HG03439 (cell line): Measurements from ENCODE around the gene TMEM94.
"Not testable (repeated sequence)": the region's sequence is repeated elsewhere in the genome, so short reads cannot be mapped to it uniquely, and the experiment has no call there.

Experiments used
- ATAC-seq: cut with Tn5 transposase; IDR thresholded peaks from one replicate; pipeline ENCODE4 v1.9.1; 2021; ENCODE audit warnings: mild to moderate bottlenecking, moderate library complexity; ENCODE audit not compliant: unreplicated experiment

Gene TMEM94

DNA sequence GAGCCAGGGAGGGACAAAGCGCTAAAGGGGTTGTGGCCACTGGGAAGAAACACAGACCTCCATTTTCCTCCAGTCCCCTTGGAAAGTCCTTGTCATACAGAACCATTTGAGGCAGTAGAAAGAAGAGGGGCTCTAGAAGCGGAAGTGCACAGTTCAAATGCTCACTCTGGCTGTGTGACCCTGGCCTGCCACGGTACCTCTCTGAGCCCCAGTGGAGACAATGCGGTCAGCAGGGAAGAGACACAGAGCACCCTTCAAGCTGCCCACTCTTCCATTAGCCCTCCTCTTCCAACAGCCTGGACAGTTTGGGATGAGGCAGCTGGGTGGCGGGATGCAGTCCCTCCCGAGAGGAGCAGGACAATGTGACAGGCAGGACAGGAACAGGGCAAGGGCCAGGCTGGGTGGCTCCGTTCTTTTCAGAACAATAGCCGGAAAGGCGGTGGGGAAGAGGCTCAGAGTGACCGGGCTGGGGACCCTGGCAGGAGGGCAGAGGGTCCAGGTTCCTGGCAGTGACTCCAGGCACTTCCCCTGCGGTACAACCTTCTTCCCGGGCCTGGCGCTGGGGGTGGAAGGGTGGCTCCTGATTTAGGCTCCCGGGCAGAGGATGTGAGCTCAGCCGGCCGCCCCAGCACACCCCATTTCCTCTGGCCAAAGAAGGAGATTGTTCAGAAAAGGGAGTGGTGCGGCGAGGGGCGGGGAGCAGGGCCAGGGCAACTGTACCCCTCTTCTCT, 53.3 kb downstream of the TMEM94 start:
- no peak for ATAC-seq

- no peak for ATAC-seq
Observed at GRCh38 chr17:75511270-75511609, 54.8 kb downstream of the TMEM94 start.

DNA sequence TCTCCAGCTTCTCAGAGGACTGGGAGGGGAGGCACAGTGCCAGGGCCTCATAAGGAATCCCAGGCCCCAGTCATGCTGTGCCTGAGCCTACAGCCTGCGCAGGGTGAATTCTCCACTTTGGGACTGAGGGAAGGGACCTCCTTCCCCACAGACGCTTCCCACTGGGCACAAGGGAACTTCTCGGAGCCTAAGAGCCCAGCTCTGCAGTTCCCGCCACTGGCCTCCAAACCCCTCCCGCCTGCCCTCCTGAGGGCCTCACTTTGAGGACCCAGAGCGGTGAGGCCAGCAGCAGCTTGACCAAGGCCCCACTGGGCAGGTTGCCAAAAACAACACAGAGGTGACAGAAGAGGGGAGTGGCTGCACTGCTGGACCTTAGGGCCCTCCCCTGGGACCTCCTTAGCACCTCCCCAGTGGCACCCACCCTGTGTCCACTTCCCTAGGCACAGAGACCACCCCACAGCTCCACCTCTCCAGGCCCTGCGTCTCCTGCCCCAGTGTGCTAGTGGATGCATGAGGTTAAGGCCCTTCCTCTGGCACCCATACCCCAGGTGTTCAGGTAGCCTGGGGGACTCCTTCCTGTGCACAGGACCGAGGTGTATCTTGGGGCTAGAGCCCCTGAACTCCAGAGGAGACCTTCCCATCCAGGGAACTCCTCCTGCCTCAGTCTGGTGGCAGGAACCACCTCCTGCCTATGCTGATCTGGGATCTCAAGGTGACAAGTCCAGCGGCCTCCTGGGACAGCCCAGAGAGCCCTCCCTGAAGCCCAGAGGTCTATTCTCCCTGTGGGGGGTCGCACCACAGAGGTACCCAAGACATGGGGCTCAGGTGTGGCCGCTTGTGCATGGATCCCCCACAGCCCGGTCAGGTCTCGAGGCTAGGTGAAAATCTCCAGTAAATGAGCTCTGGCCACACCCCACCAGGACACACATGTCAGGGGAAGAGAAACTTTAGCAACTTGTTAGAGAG, 55.5 kb downstream of the TMEM94 start:
- ATAC-seq: no peak

DNA sequence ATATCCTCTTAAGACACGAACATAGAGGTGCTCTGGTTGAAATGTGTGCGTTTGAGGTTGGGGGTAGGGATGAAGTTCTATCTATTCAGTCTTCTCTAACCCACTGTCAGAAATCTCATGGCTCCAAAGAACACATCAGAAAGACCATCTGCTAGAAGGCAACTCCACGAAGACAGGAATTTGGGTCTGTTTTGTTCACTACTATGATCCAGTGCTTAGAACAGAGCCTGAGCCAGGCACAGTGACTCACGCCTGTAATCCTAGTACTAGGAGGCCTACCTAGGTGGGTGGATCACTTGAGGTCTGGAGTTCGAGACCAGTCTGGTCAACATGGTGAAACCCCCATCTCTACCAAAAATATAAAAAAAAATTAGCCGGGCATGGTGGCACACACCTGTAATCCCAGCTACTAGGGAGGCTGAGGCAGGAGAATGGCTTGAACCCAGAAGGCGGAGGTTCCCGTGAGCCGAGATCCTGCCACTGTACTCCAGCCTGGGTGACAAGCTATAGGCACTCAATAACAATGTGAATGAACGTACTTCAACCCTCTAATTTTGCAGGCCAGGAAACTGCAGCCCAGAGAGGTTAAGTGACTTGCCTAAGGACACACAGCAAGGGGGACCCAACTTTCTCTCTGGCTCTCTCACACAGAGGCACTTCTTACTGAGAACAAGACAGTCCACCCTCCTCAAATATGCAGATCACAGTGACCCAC, 56.6 kb downstream of the TMEM94 start:
- no peak for ATAC-seq

GRCh38 chr17:75513641-75514000, 57.2 kb downstream of the TMEM94 start:
- no peak for ATAC-seq

DNA sequence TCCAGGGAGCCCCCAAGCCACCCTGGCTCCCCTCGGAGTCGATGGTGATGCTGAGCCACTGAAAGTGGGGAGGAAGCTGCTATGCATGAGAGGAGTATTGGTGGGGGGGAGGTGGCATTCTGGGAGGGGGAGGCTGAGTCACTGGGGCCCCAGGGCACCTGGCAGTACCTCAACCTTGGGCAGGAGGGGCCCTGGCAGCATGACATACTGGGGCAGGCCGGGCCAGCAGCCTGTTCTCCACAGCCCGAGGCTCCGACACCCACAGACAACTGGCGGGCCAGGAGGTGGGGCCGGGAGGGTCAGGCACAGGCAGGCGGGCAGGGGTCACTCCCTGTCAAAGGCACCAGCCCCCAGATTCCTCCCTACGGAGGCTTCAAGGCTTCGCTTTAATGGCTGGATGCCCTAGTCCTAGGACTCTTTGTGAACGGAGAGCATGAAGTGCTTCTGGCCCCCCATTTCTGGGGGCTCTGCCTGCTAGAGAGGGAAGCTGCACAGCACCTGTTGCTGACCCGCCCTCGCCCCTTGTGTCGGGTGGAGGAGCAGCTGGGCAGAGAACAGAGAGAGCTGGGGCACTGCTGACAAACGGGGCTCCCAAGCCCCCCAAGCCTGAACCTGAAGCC, 58.0 kb downstream of the TMEM94 start:
- no peak for ATAC-seq

DNA sequence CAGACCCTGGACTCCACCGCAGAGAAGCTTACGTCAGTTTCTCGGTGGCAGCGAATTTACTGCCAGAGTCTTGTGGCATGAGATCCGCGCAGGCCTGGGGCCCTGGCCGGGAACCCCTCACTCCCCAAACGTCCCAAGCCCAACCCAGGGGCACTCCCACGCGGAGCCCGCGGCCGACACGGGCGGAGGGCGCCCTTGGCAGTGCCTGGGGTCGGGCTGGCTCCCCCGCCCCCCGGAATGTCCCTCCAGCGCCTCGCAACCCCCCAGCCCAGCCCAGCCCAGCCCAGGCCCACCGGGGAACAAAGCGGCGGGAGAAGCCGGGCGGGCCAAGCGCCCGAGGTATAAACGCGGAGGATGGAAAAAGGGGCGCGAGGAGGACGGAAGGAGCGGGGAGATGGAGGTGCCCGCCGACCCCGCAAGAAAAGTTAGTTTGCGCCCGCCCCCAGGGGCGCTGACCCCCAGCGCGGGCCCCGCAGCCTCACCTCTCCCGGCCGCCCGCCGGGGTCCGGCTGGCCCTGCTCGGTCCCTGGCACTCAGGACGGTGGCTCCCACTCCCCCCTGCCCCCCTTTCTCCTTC, 58.6 kb downstream of the TMEM94 start:
- ATAC-seq: no peak

DNA sequence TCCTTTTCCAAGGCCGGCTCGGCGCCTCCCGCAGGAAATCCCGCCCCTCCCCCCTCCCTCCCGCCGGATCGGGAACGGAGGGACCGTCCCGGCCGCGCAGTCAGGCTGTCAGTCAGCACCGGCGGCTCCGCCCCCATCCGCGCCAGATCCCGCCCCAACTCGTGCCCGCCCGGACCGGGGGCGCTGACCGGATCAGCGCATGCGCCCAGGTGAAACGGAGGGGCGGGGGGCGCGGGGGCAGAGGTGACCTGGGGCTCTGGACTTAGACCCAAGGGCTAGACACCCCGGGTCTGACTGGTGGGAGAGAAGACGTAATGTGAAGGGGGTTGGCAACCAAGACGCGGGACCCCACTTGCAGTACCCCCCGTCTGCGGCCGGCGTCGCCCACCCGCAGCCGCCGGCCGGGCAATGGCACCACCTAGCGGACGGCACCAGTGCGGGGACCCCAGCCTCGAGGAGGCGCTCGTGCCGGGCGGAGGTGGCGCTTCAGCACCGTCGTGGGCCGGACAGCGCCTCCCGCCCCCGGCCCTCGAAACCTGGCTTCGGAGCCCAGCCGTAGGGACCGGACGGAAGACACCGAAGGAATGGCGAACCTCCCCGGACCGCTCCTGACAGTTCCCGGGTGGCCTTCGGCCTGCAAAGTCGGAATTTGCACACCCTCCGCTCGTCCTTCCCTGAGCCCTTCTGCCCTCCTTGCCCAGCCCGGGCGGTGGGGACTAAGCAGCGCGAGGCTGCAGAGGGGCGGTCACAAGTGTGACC, 59.2 kb downstream of the TMEM94 start, which contains the start of gene CASKIN2:
Gene CASKIN2 (minus strand): TSS at position 42 of the 759 bp plus-strand sequence. CDS start 1,733 bp downstream, outside the sequence.
- ATAC-seq: peak; percentile 34

- ATAC-seq: peak; percentile 70
Observed at GRCh38 chr17:75516255-75516618, 59.8 kb downstream of the TMEM94 start, which contains the start of gene TSEN54. Gene TSEN54, plus strand, starts transcription at chr17:75516528. Its CDS starts 33 bp downstream, at chr17:75516561.

- ATAC-seq: no peak
Observed at GRCh38 chr17:75516619-75517296, 60.3 kb downstream of the TMEM94 start.

GRCh38 chr17:75517297-75517865, 60.9 kb downstream of the TMEM94 start:
- ATAC-seq: no peak

- ATAC-seq: no peak
Observed at GRCh38 chr17:75518201-75518600, 61.8 kb downstream of the TMEM94 start.

DNA sequence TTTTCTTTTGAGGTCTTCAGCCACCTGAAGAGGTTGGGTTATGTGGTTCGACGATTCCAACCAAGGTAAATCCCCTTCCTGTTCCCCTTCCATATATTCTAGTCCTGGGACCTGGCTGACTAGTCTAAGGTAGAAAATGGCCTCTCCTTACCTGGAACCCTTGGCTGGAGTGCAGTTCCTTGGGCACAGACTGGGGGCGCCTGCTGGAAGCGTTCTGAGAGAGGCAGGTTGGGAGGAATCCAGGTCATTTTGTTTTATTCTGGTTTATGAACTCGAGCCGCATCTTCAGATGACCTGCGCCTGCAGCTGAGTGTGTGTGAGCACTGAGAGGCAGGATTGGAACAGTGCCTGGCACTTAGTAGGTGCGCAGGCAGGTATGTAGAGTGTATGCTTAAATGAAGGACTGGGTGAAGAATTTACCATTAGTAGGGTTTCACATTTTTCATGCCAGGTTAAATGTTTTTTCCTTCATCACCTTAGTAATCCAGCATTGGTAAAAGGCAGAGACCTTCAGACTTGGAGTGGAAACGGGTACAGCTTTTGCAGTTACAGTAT, 62.6 kb downstream of the TMEM94 start:
- no peak for ATAC-seq

DNA sequence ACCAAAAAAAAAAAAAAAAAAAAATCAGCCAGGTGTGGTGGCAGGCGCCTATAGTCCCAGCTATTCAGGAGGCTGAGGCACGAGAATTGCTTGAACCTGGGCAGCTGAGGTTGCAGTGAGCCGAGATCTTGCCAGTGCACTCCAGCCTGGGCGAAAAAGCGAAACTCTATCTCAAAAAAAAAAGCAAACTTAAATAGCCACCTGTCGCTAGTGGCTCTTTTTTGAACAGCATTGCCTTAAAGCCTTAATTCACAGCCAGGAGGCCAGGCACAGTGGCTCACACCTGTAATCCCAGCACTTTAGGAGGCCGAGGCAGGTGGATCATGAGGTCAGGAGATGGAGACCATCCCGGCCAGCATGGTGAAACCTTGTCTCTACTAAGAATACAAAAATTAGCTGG, 64.0 kb downstream of the TMEM94 start:
- ATAC-seq: not testable (repeated sequence)

- no peak for ATAC-seq
Observed at GRCh38 chr17:75521290-75521689, 64.9 kb downstream of the TMEM94 start.

- ATAC-seq: no peak
Observed at GRCh38 chr17:75521951-75522727, 65.7 kb downstream of the TMEM94 start.

- no peak for ATAC-seq
Observed at GRCh38 chr17:75523647-75524046, 67.2 kb downstream of the TMEM94 start.
